GM19372 (cell line): ENCODE measurements around the gene DGKG.

Source experiments
- ATAC-seq: cut with Tn5 transposase; IDR thresholded peaks from one replicate; pipeline ENCODE4 v1.9.1; 2021; ENCODE audit warnings: mild to moderate bottlenecking, low read depth, moderate library complexity; ENCODE audit not compliant: unreplicated experiment

The DGKG gene

DNA sequence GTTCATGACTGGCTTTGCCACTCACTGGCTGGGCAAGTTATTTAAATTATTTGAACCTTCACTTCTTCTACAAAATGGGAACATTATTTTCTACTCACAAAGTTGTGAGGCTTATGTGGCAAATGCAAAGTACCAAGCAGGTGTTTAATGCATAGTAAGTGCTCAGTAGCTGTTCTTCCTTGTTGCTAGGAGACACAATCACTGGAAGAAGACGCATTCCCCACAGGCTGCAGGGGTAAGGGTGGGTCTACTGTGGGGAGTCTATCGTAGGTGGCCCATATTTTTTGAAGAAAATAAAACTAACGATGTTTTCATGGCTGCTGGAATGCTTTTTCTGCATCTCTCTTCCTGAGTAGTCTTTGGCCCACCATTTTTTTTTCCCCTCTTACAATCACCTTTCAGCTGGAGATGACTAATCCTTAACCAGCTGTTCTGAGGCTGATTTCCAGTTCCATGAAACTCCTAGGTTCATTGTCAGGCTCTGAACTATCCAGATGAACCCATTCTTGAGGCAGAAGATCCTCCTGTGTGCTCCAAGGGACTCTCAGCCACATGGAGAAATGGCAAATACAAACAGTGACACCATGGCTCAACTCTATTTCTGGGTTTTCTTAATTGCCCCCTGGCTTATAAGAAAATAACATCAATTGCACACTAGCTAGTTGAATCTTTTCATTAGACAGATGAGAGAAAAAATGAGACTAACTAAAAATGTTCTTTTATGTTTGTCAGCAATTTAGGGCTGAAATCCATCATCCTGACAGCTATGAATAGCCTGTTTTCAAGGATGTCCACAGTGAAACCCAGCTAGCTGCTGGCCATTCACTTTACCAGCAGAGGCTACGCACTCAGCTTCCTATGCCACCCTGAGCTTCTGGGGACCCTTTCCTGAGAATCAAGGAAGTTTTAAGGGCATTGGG is 144.9 kb downstream of the DGKG start:
- no peak for ATAC-seq

DNA sequence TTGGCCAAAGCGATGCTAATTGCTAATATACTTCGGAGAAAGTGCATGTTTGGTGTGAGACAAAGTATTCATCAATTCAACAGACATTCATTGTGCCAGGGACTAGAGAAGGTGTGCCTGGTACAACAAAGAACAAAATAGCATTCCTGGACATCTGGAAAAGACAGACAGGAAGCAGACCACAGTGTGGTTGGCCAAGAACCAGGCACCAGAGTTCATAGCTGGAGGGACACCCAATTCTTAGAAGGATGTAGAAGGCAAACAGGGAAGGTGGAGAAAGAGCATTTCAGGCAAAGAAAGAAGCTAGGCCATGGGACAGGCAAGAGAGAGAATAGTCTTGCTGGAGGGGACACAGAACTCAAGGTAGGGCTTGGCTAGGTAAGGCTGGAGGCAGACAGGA is 147.4 kb downstream of the DGKG start:
- ATAC-seq, result no peak

DNA sequence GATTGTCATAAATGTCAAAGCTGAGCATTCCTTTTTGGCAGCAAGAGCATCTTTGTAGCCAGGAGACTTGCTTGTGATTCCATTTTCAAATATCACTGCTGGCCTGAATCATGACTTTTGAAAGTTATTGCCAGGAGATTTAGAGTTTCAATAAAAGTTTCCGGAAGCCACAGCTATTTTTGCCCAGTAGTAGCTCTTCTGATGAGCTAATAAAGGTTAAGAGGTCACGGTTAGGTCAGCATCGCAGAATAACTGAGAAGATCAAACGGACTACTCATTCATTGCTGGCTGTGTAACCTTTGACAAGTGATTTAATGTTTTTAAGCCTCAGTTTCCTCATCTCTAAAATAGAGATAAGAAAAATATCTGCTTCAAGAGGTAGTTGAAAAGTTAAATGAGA is 148.1 kb downstream of the DGKG start:
- no peak for ATAC-seq

DNA sequence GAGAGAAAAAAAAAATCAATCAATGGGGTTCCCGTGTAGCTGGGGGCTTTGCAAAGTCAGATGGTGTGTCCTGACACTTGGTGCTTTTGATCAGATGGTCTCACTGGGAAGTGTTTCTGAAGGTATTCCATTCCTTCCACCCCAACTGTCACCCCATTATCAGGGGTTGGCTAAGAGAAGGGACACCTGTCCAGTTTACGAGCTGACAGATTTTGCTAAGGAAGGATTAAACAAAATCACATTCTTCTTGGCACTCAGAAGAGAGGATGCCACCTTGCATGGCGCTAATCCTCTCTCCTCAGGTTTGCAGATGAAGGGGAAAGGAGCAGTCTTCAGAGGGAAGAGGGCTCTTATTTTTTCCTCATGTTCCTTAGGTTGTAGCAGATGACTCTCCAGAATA is 149.4 kb downstream of the DGKG start:
- no peak for ATAC-seq

DNA sequence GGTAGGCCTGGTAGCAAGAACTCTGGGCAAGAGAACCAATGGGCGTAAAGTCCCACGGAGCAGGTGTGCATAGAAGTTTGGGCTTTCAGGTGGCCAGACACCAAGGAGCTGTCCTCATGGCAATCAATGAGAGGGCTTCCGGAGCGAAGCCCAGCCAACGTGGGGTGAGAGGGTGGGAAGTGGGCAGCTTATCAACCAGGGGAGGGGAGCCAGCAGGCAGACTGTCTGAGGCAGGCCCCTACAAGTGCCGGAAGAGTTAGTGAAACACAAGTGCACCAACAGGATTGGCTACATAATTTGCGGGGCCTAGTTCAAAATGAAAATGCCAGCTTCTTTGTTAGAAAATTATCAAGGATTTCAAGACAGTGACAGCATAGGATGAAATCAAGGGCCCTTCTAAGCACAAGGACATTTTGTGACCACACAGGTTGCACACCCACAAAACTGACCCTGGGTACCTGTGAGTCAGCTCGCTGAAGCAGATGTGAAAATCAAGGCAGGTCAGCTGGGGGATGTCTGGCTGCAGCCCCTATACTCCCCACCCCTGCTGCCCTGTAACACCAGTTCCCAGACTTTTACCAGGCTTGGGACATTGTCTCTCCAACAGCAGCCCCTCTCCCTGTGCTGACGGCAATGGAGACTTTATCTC is 151.1 kb downstream of the DGKG start:
- ATAC-seq, result no peak

DNA sequence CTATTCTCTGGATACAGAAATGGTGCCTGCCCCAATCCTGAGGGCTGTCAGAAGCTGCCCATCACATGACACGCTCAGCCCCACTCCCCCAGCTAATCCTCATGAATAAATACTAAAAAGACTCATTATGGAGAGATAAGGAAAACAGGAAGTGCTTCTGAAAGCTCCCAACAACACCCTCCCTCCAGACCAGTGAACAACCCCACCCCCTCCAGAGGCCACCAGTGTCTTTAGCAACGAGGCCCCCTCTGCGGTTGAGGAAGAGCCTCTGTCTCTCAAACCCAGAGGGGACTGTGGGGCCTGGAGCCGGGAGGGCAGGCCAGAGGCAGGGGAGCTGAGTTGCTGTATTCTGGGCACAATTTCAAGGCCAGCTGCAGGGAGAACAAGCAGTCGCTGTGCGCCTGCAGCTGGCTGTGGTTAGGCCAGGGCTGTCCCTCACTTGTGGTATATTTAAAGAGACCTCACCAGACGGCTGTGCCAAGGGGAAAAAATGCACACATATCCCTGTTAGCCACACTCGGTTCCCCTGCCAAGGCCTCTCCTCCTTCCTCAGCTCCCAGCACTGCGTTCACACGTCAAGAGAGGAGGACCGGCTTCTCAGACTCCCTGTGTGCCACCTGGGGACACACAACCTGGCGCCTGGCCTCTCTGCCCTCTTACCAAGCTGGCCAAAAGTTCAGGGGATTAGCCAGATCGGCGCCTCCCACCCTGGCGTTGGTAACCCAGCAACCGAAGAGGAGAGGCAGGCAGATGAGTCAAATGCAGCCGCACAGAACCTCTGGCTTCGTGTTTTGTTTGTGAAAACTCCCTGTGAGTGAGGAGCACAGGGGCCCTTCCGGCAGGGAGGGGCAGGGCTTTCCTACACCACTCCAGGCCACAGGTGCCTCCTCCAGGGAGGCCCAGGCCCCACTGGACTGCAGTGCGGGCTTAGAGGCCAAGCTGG is 152.0 kb downstream of the DGKG start:
- ATAC-seq, result no peak

DNA sequence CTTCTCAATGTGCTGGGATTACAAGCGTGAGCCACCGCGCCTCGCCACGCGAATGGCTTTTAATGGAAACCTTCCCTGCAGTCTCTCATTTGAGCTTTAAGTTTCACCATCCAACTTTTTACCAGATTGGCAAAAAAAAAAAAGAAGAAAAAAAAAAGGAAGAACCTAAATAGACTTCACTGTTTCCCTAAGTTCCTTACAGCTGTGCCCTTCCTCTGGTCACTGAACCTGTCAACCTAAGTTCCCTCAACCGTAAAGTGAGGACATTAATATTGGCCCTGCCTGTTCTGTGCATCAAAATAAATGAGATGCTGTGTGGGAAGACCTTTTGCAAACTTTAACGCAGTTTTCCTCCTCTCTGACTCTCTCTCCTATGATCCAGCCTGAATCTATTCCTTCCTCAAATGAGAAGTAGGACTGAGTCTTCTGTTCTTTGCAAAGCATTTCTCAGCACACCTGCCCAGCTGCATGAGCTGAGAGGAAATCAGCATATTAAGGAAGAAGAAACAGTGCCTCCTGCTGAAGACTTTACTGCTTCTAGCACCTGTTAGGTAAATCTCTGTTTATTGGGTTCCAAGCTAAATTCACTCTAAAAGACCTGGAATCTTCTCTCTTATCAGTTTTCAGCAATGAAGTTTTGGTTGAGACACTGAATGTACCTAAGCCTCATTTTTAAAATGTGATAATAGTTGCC is 153.6 kb downstream of the DGKG start:
- ATAC-seq, result no peak

DNA sequence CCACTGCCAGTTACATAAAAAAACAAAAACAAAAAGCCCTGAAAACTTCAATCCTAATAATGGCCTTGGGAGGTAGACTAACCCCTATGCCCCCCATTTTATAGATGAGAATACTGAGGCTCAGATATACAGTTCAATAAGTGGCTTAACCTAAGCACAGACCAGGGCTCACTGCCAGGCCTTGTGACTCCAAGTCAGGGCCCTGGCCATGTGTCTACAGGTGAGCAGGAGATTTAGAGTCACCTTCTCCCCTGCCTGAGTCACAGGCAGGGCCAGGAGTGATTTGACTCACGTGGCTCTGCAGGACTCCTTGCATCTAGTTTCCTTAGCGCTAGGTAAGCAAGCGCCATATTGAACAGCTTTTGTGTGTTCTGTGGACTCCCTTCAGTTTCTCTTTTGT is 154.5 kb downstream of the DGKG start:
- no peak for ATAC-seq

DNA sequence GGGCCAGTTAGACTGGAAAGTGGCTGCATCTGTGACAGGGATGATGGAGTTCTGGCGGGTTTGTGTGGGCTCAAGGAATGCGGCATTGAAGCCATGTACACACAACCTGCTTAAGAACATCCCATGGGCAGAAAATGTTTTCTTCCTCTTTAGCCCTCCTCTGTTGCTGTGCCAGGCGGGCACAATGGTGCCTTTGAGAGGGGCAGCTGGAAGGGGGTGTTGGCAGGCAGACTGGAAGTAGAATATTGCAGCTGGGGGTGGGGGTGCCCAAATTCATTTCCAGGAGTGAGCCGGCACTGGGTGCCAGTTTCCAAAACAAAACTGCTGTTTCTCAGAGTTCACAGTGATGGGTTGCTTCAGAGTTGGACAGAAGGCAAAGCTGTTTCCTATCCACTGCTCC is 161.3 kb downstream of the DGKG start:
- no peak for ATAC-seq

DNA sequence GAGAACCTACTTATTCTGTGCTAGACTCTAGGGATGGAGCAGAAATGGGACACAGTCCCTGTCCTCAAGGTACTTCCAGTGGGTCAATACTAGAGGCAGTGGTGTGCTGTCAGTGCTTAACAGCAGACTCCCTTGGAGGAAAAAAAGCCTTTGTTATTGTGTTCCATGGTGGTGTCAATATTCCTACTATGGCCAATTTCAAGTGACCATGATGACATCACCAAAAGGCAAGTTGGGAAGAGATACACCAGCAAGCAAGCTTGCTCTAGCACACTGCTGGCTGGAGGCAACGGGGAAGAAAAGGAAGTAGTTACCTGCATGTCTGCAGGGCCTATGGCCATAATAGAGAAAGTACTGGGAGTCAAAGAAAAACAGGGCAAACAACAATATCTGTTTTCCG is 163.6 kb downstream of the DGKG start:
- no peak for ATAC-seq

DNA sequence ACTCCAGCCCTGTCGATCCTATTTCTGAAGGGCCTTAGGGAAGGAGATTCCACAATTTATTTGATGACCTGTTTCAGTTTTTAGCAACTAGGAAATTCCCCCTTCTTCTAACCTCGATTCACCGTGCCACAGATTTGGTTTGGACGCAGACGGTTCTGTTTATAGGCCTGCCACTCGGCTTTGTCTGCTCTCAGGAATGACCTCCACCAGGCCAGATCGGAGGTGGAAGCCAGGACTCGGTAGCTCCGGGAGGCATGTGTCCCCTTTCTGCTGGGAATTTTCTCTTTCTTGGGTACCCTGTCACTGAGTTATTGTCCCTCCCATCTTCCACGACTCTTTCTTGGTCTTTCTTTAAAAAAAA is 167.6 kb downstream of the DGKG start:
- ATAC-seq, result no peak

DNA sequence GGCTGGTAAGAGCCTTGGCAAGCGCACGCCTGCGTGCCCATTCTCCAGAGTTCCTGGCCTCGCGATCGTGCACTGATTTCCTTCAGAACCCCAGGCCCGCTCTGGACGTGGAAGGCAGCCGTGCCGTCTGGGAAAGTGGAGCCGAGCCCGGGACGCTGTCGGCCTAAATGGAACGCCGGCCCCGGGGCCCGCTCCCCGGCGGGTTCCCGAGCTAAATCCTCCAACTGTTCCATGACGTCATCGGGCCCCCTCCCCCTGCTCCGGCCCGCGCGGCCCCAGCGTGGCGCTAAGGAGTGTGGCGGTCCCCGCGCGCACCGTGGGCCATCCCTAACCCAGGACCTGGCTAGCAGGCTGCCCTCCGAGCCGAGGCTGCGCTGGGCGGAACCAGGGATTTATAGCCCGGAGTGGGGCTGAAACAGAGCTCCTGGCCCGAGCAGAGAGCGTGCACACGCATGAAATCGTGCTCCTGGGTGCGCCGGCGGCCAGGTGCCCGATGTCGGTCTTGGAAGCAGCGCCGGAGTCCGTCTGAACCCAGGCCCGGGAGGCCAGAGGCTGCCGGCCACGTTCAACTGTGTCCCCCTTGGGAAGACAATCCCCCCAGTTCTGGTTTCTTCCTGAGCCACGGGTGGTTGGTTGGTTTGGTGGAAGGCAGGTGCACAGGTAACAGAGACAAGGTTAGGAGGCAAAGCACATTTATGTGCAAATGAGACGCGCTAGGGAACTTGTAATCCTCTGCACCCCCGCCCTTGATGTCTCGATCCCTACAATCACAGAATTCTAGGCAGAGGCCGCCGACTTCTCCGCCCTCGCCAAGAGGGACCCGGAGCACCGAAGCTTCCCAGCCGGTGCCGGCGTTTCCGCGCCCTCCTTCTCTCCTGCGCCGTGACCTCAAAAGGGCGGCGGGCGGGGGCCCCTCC is 168.2 kb downstream of the DGKG start:
- ATAC-seq, result no peak

DNA sequence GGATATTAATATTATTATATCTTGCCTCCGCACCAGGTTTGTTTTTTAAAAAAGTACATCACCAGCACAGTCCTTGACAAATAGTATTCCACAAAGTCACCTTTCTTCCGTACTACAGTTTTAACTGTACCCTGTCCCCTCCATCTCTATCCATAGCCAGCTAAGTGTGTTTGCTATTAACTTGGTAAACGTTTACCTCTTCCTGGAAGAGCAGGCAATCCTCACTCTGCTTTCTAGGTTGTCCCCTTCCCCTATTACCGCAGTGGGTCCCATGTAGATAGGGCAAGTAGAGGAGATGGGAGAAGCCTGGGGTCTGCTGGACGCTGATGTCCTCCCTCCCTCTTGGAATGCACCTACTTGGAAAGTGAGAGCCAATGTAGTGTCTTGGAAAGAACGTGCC is 169.2 kb downstream of the DGKG start:
- ATAC-seq, result no peak

DNA sequence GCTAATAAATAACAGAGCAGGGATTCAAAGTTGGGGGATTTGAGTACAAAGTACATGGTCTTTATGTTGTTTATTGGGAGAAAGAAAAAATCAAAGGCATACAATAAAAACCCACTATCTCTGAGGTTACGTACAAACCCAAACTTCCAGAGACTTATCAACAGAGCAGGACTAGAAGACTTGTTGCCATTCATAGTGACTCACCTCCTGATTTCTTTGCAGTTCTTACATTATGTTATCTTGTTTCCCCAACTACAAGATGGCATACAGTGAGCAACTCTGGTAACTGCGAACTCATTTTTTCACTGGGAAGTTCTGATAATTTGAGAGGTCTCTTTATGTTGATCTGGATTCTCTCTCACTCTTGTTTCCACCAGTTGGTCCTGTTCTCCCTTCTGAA is 172.5 kb downstream of the DGKG start:
- ATAC-seq, result no peak

DNA sequence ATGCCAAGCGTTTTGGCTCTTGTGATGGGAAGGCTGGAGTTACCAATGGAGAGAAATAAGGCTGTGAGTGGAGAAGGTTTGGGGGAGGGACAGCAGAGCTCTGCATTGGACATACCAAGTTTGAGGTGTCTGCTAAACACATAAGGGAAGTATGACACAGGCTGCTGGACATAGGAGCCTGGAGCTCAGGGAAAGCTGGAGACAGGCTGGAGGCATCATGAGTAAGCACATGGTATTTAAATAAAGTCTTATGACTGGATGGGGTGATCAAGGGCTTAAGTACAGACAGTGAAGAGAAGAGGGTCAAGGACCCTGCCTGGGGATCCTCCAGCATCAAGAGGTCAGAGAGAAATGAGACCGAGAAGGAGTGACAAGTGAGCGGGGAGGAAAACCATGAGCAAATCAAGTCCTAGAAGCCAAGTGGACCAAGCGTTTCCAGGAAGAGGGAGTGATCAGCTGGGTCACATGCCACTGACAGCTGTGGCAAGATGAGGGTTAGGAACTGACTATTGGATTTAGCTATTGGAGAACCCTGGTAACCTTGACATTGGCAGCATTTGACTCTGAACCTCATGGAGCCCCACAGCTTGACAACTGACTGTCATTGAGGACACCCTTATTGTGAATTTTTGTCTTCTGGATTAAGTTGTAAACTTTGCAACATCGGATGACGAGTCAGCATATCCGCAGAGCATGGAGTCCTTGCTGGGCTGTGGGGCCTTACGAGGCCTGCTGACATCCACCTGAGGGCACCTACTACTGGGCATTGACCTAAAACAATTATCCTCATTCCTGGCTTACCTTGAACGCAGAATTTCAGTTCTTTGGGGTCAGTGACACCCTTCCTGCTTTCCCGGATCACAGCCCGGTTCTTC is 174.4 kb downstream of the DGKG start:
- ATAC-seq, result no peak

DNA sequence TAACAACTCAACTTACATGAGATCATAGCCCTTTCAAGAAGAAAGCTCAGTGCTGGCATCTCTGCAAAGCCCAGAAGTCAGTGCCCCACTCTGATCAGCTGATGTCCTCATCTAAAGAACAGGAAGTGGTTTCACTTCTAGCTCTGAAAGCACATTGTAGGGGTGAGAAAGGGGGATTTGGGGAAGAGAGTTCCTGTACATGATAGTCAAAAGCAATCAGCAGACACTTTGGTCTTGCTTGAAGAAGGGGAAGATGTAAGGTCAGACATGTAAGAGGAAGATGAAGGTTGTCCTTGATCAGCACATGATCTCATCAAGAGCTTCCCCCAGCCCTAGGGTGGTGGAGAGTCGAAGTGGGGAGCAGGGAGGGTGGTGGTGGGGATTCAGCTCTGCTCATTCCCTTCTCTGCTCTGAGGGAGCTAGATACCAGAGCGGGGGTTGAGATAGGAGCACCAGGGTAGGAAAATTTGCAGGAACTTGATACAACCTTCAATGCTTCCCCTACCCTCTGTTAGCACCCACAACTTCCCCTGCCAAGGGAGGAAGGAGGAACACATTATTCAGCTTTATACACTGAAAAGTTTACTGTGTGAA is 176.7 kb downstream of the DGKG start:
- ATAC-seq, result no peak

DNA sequence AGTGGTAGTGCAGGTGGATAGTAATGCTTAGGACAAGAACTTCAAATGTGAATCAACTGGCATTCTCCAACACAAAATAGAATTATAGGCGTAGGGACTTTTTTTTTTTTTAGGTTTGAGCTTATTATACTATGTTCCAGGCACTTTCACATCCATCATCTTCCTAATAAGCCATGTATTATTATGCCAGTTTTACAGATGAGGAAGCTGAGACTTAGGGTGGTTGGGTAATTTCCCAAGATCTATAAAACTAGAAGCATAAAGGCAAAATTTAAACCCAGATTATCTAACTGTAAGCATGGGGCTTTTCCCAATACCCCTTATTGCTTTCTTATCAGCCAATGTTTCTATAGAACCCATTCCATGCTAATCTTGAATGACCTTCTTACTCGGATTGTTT is 178.0 kb downstream of the DGKG start:
- ATAC-seq, result no peak

DNA sequence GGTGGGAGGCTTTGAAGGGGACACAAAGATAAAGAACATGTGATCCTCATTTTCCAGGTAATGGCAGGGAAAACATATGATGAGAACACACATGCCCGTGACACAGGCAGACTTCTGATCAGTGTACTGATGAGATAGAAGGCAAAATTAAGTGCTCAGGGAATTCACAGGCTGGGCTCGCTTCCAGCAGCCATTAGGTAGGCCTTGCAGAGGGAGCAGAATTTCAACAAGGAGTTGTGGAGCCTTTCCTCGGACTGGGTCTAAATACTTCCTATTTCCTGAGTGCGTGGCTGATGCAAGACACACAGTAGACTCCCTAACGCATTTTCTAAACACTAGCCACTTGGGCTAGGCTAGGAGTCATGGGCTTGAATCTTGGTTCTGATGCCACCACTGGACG is 179.2 kb downstream of the DGKG start:
- no peak for ATAC-seq
